Stimulated activated CD8-positive, alpha-beta memory T cell treated with anti-CD3 and anti-CD28 coated beads, Interleukin-12 subunit alpha, Interleukin-12 subunit beta, amount 100 ng/mL, for 1 hour (primary cell): ENCODE data around the gene ZNF641.
"Not testable (repeated sequence)": the region's sequence is repeated elsewhere in the genome, so short reads cannot be mapped to it uniquely, and the experiment has no call there.

Experiments used
- DNase-seq: peaks from one replicate; pipeline ENCODE4 v3.0.0-alpha.2; 2020; ENCODE audit warnings: low read depth

ZNF641 gene

DNA sequence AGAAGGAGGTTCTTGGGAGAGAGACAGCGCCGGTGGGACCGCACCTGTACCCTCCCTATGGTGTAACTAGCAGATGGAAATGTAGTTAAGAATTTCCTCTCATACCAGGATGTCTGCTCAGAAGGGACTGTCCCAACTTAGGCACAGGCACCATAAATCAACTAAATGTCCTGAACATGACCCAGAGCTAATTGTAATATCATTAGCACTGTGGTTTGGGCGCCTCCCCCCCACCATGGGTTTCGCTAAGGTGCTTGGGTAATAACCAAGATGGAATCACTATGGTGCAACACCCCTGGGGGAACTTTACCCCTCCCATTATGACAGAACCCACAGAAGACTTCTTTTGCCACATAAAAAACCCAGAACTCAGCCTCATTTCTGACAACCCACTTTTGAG lies 15.9 kb downstream of the ZNF641 start:
- DNase-seq: no peak

DNA sequence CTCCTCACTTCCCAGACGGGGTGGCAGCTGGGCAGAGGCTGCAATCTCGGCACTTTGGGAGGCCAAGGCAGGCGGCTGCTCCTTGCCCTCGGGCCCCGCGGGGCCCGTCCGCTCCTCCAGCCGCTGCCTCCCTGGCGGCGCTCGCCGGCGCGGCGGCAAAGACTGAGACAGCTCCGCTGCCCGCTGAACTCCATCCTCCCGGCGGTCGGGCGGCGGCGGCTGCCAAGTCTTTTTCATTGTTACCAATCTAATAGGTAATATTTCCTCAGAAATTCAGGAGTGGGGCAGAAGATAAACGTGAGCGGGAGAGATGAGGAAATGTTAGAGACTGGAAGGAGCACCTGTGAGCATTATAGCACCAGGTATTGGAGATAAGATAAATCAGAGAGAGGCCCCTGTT lies 17.0 kb downstream of the ZNF641 start:
- DNase-seq: not testable (repeated sequence)

GRCh38 chr12:48331399-48331798 lies 19.3 kb downstream of the ZNF641 start:
- no peak for DNase-seq

DNA sequence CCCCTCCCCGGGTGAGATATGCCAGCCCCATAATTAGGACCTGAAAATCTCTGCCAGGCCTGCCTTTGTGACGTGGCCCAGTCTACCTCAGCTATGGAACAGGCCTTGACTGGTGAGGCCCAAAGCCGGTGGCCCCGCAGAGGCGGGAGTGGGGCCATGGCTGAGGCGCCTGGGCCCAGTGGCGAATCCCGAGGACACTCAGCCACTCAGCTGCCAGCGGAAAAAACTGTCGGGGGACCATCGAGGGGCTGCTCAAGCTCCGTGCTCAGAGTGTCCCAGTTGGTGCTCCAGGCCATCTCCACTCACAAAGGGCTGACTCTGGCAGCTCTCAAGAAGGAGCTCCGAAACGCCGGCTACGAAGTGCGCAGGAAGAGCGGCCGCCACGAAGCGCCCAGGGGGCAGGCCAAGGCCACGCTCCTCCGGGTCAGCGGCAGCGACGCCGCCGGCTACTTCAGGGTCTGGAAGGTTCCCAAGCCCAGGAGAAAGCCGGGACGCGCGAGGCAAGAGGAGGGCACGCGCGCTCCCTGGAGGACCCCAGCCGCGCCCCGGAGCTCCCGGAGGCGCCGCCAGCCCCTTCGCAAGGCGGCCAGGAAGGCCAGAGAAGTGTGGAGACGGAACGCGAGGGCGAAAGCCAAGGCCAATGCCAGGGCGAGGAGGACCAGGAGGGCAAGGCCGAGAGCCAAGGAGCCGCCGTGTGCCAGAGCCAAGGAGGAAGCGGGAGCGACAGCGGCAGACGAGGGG lies 21.4 kb downstream of the ZNF641 start:
- no peak for DNase-seq

DNA sequence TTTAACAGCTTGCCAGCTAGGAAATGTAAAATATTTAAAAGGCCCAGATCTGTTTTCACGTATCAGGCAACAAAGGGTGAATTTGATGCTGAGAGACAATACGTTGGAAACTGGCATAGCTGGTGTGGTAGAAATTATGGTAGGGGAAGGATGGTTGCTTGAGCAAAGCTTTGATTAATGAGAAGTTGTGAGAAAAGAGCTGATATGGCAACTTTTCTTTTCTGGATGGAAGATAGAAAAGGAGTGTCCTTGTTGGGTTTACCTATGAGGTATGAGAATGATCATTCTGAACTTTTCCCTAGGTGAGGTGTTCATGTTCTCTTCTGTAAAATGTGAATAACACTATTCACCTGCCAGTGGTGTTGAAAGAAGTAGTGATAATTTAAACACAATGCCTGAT lies 34.2 kb downstream of the ZNF641 start:
- no peak for DNase-seq

GRCh38 chr12:48311313-48311712 lies 39.4 kb downstream of the ZNF641 start:
- DNase-seq: no peak

DNA sequence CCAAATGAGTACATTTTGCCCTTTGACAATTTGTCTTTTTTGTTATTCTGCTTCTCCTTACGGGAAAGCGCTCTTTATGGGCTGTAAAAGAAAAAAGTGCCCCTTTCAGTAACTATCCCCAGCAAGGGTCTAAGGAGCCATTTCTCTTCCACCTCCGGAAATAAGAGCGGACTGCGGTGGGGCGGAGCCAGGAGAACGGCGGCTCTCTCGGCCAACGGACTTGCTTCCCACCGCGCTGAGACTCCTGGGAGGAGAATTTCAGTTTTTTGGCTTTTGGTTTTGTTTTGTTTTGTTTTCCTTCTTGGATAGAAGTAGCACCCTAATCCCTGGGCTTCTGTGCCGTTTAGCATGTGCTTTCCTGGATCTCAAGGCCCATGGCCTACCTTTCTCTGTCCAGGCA lies 43.5 kb downstream of the ZNF641 start:
- no peak for DNase-seq

GRCh38 chr12:48305190-48305589 lies 45.5 kb downstream of the ZNF641 start:
- no peak for DNase-seq

DNA sequence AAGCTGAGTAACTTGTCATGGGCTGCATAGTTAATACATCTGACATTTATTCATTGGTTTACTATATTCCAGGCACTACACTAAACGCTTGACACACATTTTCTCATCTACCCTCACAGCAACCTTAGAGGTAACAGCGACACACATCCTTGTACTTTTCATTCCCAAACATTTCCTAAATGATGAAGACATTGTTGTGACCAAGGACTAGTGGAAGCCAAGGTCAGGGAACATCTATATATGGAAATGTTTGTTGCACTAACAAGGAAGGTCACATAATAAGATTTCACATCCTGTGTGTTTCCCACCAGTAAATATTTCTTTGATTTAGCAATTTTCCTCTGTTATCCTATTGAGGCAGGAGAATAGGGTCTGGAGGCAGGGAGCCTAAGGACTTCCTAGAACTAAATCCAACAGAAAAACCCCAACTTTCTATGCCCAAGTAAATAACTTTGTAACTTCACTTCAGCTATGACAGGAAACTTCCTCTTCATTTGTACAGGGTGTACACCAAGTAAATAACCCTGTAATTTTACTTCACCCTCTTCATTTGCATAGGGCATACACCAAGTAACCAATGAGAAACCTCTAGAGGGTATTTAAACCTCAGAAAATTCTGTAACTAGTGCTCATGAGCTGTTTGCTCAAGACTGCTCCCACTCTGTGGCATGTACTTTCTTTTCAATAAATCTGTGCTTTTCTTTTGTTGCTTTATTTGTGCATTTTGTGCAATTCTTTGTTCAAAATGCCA lies 48.4 kb downstream of the ZNF641 start:
- no peak for DNase-seq

GRCh38 chr12:48300774-48301173 lies 49.9 kb downstream of the ZNF641 start:
- no peak for DNase-seq

- DNase-seq: peak; percentile 12
Observed at GRCh38 chr12:48296586-48297282, 54.0 kb downstream of the ZNF641 start.

DNA sequence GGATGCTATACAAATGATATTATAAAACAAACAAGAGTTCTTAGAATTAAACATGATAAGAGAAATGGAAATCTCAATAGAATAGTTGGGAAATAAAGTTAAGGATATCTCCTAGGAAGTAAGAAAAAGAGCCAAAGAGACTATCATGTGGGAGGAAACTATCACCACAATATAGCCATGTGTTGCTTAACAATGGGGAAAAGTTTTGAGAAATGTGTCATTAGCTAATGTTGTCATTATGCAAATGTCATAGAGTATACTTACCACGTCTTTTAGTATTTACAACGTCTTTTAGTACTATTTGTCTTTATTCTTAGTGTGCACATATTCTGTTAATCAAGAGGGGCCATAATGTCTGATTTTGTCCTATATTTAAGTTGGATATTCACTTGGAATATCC lies 58.7 kb downstream of the ZNF641 start:
- DNase-seq: no peak

DNA sequence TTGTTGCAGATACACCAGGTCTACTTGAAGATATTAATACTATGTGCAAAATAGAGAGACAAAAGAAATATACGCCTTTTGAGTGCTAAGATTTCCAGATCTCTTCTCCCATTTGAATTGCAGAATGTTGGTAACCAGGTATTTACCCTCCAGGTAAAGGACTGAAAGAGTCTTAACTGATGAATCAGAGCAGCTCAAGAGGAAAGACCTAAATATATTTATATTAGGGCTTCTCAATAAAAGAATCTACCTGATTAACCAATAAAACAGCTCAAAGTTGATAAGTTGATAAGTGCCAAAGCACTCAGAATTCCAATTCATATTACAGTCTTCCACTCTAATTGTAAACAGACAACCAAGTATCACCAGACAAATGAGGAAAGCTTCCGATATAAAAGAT lies 59.2 kb downstream of the ZNF641 start:
- no peak for DNase-seq

DNA sequence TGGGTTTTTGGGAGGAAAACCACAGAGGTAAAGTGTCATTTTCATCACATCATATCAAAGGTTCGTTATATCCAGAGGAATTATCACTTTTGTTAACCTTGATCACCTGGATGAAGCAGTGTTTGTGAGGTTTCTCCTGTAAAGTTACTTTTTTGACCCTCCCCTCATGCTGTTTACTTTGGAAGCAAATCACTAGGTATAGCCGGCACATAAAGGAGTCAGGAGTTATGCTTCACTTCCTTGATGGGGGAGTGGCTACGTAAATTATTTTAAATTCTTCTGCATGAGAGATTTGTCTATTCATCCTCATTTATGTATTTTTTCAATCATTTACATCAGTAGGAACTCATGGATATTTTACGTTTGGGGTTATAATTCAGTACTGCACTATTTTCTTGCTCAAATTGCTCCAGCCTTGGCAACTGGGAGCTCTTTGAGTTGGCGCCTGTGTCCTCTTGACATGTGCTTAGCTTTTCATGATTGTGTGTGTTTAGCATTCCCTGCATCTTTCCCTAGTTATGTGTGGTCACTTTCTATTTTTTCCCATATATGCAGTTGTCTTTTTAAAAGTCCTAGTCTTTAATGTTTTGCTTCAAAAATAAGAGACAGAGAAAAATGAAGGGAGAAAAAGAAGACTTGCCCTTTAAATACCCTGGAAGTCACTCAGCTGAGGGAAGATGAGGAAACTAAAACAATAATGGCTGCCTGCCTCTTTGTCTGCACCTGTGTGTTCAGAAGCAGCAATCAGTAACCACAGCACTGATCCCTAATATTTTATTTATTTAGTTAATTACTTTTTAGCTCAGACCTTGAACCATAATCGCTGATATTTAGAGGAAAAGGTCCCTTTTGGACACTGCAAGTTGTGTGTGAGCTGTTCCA lies 62.1 kb downstream of the ZNF641 start:
- DNase-seq: no peak
